Measurements from ENCODE around the gene DCT.

DNA sequence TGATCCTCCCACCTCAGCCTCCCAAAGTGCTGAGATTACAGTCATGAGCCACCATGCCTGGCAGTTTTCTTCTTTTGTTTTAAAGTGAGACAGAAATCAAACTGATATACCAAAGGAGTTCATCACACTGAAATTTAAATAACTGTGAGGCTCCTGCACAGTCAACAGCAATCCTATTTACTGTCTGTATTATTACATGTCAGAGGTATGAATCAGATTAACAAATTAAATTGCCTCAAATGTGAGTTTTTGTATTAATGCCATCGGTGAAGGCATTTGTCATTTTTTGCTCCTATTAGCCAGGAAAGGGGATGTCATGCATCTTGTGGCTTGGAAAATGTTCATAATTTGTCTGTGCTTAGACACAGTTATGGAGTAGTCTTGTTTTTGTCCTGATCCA lies 20.4 kb downstream of the DCT start:
- TF ChIP-seq EZH2phosphoT487 (IDR thresholded peaks at IDR 0.05; ENCODE audit: low read length) = no peak
- TF ChIP-seq, protein P1, sequence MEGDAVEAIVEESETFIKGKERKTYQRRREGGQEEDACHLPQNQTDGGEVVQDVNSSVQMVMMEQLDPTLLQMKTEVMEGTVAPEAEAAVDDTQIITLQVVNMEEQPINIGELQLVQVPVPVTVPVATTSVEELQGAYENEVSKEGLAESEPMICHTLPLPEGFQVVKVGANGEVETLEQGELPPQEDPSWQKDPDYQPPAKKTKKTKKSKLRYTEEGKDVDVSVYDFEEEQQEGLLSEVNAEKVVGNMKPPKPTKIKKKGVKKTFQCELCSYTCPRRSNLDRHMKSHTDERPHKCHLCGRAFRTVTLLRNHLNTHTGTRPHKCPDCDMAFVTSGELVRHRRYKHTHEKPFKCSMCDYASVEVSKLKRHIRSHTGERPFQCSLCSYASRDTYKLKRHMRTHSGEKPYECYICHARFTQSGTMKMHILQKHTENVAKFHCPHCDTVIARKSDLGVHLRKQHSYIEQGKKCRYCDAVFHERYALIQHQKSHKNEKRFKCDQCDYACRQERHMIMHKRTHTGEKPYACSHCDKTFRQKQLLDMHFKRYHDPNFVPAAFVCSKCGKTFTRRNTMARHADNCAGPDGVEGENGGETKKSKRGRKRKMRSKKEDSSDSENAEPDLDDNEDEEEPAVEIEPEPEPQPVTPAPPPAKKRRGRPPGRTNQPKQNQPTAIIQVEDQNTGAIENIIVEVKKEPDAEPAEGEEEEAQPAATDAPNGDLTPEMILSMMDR (IDR thresholded peaks at IDR 0.05; ENCODE audit: low read length) = no peak
